GM13976 (cell line): Measurements from ENCODE around the gene NR2F2.
A peak's percentile ranks its signal among the peaks of the same experiment; 100 is the strongest.

ENCODE experiments used
- DNase-seq: peaks from one replicate; pipeline ENCODE4 v3.0.0; 2012; ENCODE audit warnings: low spot score
- CTCF ChIP-seq: IDR thresholded peaks from 2 replicates; pipeline ENCODE4 v1.5.1; 2012; ENCODE audit warnings: borderline replicate concordance, mild to moderate bottlenecking; ENCODE audit not compliant: insufficient read depth; ENCODE audit errors: extremely low read depth, missing control alignments, control extremely low read depth
- in situ Hi-C: fragments of 300-500 bp; cut with MboI; formaldehyde crosslinking; loops from one replicate; pipeline ENCODE4 v1.12.0; 2022; ENCODE audit warnings: low sequenced_read_pairs, mixed read lengths, inconsistent platforms; ENCODE audit not compliant: unreplicated experiment

The NR2F2 gene

GRCh38 chr15:96362755-96363651 lies 32.5 kb downstream of the NR2F2 start:
- no peak for TF ChIP-seq CTCF
- in situ Hi-C loops: loop anchor here (25.0 kb wide), 1 partner anchor 874 kb away; no protein-coding TSS in a partner anchor
- DNase-seq: peak; percentile 33

GRCh38 chr15:96363707-96364106 lies 33.2 kb downstream of the NR2F2 start:
- peak; percentile 5 for DNase-seq
- in situ Hi-C loops: loop anchor here (25.0 kb wide), 1 partner anchor 874 kb away; no protein-coding TSS in a partner anchor
- no peak for TF ChIP-seq CTCF

- DNase-seq: peak; percentile 26
- in situ Hi-C loops: loop anchor here (25.0 kb wide), 1 partner anchor 871 kb away; no protein-coding TSS in a partner anchor
Measured at GRCh38 chr15:96365781-96366525, 35.5 kb downstream of the NR2F2 start.

GRCh38 chr15:96366526-96366877 lies 36.0 kb downstream of the NR2F2 start:
- DNase-seq: peak; percentile 24
- in situ Hi-C loops: loop anchor here (25.0 kb wide), 1 partner anchor 871 kb away; no protein-coding TSS in a partner anchor
- TF ChIP-seq CTCF: no peak

More at GRCh38 chr15:96365781-96366525, 35.5 kb downstream of the NR2F2 start:
- TF ChIP-seq CTCF: no peak

- TF ChIP-seq CTCF: no peak
- in situ Hi-C loops: loop anchor here (25.0 kb wide), 1 partner anchor 870 kb away; no protein-coding TSS in a partner anchor
- peak; percentile 18 for DNase-seq
Measured at GRCh38 chr15:96367311-96368200, 37.1 kb downstream of the NR2F2 start.

GRCh38 chr15:96369351-96369750 lies 38.9 kb downstream of the NR2F2 start:
- no peak for TF ChIP-seq CTCF
- in situ Hi-C loops: loop anchor here (25.0 kb wide), 1 partner anchor 868 kb away; no protein-coding TSS in a partner anchor
- DNase-seq: no peak
